ENCODE data around the gene HBD. TPM values are rescaled to one million over a fixed set of nuclear protein-coding genes. Genes with fewer than 3 reads are reported as not detected.

HBD gene
- total and polyA plus RNA-seq, 8 donors: 1.1 TPM; not detected in 7

GRCh38 chr11:5224538-5225479 lies 9.5 kb downstream of the HBD start:
- H3K4me3 ChIP-seq: no peak overlapping the region
- no peak for DNase-seq
- H3K9me3 ChIP-seq: no peaks in the 10 kb centered on the region
- TF ChIP-seq, protein P1, sequence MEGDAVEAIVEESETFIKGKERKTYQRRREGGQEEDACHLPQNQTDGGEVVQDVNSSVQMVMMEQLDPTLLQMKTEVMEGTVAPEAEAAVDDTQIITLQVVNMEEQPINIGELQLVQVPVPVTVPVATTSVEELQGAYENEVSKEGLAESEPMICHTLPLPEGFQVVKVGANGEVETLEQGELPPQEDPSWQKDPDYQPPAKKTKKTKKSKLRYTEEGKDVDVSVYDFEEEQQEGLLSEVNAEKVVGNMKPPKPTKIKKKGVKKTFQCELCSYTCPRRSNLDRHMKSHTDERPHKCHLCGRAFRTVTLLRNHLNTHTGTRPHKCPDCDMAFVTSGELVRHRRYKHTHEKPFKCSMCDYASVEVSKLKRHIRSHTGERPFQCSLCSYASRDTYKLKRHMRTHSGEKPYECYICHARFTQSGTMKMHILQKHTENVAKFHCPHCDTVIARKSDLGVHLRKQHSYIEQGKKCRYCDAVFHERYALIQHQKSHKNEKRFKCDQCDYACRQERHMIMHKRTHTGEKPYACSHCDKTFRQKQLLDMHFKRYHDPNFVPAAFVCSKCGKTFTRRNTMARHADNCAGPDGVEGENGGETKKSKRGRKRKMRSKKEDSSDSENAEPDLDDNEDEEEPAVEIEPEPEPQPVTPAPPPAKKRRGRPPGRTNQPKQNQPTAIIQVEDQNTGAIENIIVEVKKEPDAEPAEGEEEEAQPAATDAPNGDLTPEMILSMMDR (IDR thresholded peaks at IDR 0.05): no peak
- H3K4me1 ChIP-seq: no peaks in the 10 kb centered on the region
- WGBS, 2 donors: 66 to 72% methylated on average over 6 of the region's 6 CpGs
- peak in 1 of 4 donors; percentile 80 for ATAC-seq
- no peak for FAIRE-seq
- H3K27ac ChIP-seq: no peak overlapping the region
- no peaks in the 10 kb centered on the region for H3K36me3 ChIP-seq
- intact Hi-C loops (cut with DNase I): no loop called here
- no peaks in the 10 kb centered on the region for H3K27me3 ChIP-seq

DNA sequence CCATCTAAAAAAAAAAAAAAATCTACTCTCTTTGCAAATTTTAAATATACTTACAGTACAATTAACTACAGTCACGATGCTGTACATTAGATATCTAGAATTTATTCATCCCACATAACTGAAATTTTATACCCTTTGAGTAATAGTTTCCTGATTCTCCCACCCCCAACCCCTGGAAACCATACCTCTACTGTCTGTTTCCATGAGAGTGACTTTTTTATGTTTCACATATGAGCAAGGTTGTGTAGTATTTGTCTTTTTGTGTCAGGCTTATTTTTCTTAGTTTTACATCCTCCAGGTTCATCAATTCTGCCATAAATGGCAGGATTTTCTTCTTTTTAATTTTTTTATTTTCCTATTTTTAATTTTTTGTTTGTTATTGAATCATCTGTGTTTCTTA lies 10.6 kb downstream of the HBD start:
- Histone ChIP-seq H3K36me3 (no peaks in the 10 kb centered on the region), H3K4me1 (no peaks in the 10 kb centered on the region), H3K4me3 (no peak overlapping the region), H3K27me3 (no peaks in the 10 kb centered on the region), H3K9me3 (no peaks in the 10 kb centered on the region), H3K27ac (no peak overlapping the region)
- FAIRE-seq: no peak
- no peak for ATAC-seq
- TF ChIP-seq, protein P1 (IDR thresholded peaks at IDR 0.05): no peak
- intact Hi-C loops (cut with DNase I): no loop called here
- 51 to 55% methylated on average over 1 of the region's 1 CpG for WGBS, 2 donors
- no peak for DNase-seq

GRCh38 chr11:5223146-5223545 lies 11.1 kb downstream of the HBD start:
- intact Hi-C loops (cut with DNase I): no loop called here

DNA sequence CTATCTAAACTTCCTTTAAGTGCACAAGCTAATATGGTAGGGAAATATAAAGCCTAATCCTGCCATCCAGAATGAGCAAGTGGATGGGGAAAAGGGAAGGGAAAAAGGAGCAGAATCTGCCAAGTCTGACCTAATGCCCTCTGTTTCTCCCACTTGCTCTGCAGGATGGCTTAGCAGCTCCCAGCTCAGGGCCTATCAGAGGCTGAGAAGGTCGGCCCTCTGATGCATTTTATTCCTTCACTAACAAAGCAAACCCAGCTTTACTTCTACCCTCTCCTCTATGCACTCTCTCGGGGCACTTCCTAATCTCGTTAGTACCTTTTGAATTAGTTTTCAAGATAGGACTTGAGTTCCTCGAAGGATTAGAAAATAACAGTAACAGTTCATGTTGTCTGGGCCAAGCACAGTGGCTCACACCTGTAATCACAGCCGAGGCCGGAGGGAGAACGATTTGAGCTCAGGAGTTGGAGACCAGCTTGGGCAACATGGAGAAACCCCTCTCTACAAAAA lies 23.9 kb downstream of the HBD start:
- DNase-seq (no peak), FAIRE-seq (no peak), ATAC-seq (no peak)
- WGBS, 2 donors: 30 to 38% methylated on average over 7 of the region's 7 CpGs
- intact Hi-C loops (cut with DNase I): no loop called here
- TF ChIP-seq, protein P1 (IDR thresholded peaks at IDR 0.05): no peak
- no peak overlapping the region for H3K27ac ChIP-seq
- no peaks in the 10 kb centered on the region for H3K4me1 ChIP-seq
- H3K9me3 ChIP-seq: no peaks in the 10 kb centered on the region
- H3K4me3 ChIP-seq: no peak overlapping the region
- no peaks in the 10 kb centered on the region for H3K27me3 ChIP-seq
- H3K36me3 ChIP-seq: no peaks in the 10 kb centered on the region

More at GRCh38 chr11:5223146-5223545, 11.1 kb downstream of the HBD start:
- DNase-seq (no peak), ATAC-seq (no peak), FAIRE-seq (no peak)
- H3K27ac ChIP-seq: no peak overlapping the region
- no peaks in the 10 kb centered on the region for H3K4me1 ChIP-seq
- TF ChIP-seq, protein P1 (IDR thresholded peaks at IDR 0.05): no peak
- H3K27me3 ChIP-seq: no peaks in the 10 kb centered on the region
- no peaks in the 10 kb centered on the region for H3K9me3 ChIP-seq
- WGBS, 2 donors: 64 to 78% methylated on average over 6 of the region's 6 CpGs
- no peak overlapping the region for H3K4me3 ChIP-seq
- H3K36me3 ChIP-seq: no peaks in the 10 kb centered on the region

DNA sequence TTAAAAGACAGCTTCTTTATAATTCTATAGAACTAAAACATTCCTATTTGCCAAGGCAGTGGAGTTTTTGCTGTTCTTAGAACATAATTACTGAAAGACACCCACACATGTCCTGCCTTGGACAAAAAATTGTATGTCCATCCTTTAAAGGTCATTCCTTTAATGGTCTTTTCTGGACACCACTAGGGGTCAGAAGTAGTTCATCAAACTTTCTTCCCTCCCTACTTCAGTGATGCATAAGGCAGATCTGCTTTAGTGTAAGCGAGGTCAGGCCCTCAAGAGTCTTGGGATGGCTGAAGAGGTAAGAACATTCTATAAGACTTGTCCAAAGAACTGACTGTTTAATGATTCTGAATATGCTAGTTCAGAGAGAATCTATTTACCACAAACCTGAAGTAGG lies 29.5 kb downstream of the HBD start:
- ATAC-seq (peak in 3 of 4 donors; percentile 37 to 65 (median 48)), FAIRE-seq (no peak), DNase-seq (no peak)
- WGBS, 2 donors: 13 to 16% methylated on average over 1 of the region's 1 CpG
- intact Hi-C loops (cut with DNase I): no loop called here
- Histone ChIP-seq H3K27me3 (no peaks in the 10 kb centered on the region), H3K36me3 (no peaks in the 10 kb centered on the region), H3K27ac (no peak overlapping the region), H3K9me3 (no peaks in the 10 kb centered on the region), H3K4me3 (no peak overlapping the region), H3K4me1 (no peaks in the 10 kb centered on the region)
- TF ChIP-seq, protein P1 (IDR thresholded peaks at IDR 0.05): no peak
